HG02798 (cell line): Measurements from ENCODE around the gene MED12L.

Experiments
- ATAC-seq: cut with Tn5 transposase; IDR thresholded peaks from one replicate; pipeline ENCODE4 v1.9.1; 2021; ENCODE audit warnings: mild to moderate bottlenecking; ENCODE audit not compliant: unreplicated experiment, poor library complexity

Gene MED12L

DNA sequence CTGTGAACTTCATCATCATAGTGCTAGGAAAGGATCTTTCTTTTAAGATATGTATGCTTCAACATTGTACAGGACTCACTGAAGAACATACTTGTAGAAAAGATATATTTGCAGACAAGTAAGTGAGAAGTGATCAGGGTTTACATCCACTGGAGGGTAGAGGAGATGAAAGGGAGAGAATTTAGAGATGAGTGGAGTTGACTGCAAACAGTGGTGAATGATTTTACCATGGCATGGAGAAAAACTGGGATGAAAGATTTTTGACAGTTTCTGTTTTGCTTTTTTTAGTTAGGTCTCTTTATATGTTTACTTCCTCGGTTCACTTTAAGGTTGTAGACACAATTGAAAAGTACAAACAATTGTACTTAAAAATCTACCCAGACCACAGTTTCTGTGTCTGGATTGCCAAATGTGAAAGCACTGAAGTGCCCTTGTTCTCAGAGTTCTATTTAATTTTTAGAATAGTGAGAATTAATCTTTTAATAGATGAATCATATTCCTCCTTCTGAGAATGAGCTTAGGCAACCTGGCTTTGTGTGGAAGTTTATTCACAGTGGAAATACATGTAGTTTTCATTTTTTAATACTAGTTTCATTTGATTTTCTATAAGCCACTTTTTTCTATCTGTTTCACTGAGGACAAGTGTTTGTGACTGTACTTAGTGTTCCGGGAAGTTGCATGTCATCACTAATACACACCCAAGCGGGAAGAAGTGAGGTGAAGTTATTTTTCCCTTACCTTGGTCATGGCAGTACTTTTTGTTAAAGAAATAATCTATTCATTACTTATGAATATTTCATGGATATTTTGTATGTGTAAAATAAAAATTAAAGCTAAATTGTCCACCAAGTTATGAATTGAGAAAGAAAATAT is 119.3 kb downstream of the MED12L start:
- no peak for ATAC-seq

DNA sequence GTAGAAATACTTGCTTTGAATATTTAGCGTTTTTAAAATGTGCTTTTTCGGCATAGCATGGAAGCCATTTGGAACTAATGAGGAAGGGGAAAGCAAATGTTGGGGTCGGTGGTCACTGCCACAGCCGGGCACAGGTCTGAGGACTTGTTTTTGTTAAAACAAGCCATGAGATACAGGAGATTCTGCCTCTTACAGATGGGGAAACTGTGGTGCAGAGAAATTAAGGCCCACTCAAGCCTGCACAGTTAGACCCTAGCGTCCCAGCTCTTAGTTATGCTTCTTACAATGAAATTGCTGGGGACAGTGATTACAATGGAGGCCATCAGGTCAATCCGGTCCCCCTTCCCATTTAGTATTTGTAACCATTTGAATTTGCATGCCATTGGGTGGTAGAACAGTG is 120.0 kb downstream of the MED12L start:
- ATAC-seq = no peak

DNA sequence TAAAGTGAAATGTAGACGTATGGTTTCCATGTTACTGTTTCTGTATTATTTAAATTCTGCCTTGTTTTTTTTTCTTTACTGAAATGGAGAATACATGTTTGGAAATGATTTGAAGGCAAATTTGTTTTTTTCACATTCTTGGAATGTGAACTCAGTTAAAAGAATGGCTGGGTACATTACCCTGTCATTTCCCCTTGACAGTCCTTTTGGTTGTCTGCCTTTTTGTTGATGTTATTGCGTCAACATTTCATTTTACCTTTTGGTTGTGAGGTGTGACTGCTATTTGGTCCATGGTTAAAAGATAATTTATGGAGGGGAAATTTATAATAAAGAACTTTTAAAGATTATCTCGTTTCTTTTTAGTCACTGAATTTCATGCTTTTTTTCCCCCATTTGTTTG is 120.7 kb downstream of the MED12L start:
- ATAC-seq = no peak

DNA sequence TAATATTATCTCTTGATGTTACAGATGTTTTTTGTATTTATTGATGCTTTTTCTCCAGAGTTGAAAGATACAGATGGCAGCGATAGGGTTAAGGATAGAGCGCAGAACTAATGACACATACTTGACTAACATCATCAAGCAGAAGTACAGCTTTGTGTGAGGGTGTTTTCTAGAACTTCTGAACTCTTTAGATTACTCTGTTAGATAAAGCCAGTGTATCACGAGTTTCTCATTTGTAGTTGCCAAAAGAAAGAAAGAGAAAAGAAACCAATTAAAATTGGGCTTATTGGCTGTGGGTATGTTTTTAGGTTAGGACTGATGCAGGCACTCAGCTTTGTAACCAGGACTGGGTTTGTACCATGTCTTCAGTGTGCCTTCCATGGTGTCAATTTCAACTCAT is 124.2 kb downstream of the MED12L start:
- ATAC-seq = no peak

DNA sequence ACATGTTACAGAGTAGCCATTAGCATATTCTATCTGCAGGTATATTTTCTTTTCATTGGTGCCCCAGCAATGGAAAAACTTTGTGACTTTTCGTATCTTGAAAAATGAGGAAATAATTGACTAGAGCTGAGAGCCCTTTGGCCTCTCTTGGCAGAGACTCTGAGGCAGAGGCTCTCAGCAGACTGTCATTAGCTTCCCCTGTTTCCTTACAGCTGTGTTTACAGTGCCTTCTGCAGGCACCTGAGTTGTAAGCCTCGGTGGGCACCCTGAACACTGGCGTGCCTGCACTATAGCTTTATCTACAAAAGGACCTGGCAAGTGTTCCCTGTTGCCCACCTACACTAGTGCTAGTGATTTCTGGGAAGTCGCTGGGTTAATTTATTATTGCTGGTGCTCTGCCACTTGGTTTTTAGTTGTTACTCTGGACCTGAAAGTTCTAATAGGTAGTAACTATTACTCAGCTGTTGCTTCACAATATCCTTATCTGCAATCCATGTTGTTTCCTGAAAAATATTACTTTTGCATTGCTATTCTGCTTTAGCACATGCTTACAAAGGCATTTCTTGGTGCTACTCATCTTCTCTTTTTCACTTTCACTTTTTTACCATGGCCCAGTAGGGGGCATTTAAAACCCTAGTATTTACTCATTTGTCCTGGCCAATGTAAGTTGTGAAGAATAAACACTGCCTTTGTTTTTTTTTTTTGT is 125.4 kb downstream of the MED12L start:
- ATAC-seq = peak; percentile 63

DNA sequence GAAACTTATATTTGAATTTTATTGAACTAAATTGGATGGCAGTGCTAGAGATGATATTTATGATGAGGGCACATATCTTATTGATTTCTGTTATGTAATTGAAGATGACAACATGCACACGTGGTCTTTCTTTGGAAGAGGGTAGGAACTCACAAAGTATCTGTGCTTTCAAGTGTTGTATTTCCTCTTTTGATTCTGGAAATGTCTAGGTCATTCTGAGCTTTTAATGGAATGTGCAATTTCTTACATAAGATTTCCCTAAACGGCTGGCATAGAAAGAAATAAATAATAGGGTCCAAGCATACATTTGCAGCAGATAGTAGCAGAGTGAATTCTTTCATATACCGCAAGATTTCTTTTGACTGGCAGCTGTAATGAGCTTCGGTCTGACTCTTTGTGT is 127.7 kb downstream of the MED12L start:
- ATAC-seq = no peak

DNA sequence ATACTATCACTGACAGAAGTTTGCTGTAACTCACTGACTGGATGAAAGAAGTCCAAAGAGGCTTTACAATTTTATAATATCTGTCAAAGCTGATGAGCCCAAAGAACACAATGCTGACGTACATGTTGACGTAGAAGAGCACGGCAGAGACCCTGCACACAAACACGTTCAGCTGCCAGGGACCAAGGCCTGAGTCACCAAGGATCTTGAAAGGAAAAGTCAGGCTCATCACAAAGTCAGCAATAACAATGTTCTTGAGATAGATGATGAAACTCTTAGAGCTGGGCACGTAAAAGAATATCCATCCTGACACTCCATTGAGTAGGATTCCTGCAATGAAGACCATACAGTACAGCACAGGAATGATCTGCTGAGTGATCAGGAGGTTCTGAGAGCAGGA is 128.4 kb downstream of the MED12L start:
- no peak for ATAC-seq

DNA sequence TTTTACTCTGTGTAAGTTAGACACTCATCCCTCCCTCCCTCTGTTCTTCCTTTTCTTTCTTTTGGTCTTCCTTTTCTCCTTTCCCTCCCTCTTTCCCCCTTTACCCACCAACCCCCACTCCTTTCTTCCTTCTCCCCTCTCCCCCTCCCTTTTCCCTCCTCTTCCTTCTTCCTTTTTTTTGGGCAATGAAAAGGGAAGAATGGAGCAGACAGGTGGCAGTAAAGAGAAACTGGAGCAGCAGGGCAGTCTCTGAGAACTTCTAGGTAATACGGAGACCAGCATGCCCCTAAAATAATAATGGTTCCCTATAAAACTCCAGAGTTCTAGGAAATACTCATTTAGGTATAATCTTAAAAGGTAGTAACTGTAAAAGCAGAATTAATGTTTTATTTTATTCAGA is 129.0 kb downstream of the MED12L start:
- ATAC-seq = no peak

DNA sequence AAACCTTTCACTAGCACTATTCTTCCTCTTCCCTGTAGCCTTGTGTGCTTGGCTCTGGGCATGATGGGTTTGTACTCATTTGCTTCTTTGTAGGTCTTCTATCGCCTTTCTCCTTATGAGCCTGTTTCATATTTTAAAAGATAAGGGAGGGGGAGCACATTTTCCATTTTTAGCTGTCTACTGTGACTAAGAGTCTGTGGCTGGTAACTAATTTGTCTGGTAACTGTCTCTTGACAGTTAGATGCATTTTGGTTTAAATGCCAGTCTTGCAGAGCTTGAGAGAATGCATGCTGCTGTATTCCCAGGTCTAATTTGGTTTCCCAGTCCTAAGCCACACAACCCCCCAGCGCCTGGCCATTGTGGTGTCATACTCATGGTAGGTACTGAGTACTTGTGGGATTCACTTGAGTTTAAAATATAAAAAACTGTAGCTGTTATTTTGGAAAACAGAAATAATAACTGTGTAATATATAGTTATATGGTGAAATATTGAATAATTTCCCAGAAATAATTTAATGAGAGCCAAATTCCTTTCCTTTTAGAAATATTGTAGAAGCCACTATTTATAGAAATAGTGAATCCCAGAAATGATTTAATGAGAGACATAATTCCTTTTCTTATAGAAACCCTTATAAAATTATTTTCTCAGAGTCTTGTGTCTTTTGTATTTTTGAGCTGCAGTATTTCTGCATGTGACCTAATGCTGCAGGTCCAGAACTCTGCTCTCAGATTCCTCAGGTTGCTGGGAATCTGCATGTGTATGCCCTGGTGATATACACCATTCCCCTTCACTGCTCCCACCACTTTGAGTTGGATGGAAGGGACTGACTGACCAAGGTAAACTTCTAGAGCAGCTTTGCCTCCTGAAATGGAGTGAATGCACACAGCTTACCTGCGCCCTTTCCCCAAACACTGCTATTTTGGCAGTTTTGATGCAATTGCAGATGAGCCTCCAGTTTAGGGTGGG is 131.5 kb downstream of the MED12L start:
- no peak for ATAC-seq

DNA sequence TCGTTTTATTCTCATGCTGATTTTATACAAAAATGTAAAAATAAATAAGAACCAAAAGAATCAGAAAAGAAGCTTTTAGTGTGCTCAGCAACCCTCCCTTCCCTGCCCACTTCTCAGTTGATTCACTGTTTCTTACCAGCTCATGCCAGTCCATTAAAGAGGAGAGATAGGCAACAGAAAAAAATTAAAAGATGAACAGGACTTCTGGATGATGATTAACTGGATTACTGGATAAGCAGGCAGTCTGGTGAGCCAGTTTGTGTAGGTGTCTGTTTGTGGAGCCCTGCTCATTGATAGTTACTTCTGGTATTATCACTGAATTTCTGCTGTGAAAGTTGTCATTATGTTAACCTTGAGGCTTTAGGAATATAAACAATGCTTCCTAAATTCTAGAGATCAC is 132.7 kb downstream of the MED12L start:
- no peak for ATAC-seq

DNA sequence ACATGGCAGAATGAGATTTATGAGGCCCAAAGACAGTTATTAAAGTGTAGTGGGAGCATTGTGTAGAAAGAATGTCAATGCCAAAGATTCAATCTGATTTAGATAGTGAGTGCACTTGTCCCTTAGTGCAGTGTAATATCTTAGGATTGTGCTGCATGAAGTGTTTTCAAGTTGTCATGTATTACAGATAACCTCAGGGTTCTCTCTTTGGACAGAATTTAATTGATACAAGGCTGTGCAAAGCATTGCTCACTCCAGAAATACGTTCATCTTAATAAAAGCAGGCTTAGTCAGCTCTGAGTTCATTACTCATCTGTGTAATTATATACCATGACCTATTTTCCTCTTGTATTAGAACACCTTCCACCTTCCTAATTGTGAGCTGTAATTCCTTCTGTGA is 133.6 kb downstream of the MED12L start:
- no peak for ATAC-seq

DNA sequence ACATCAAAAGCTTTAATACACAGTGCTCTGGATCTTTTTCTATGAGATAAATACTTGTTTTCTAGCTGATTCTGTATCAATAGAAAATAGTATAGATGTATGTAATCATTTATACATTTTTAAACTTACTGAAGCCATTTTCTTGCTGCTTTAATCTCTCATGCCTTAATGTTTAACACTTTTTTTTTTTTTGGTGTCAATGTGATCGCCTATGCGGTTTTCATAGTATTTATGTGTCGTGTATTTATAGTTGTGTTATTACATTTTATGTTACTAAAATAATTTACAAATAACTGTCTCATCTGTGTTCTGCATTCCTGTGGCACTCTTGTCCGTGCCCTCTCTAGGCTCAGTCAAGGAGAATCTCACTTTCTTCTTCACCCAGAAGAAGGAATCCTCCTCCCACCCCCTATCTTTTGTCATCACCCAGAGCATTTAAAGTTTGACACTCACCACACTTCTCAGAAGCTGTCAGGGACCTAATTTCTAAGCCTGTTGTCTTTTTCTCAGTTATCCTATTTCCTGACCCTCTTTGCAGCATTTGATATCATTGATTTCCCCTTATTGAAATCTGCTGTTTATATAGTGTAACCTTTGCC is 138.9 kb downstream of the MED12L start:
- ATAC-seq = no peak

DNA sequence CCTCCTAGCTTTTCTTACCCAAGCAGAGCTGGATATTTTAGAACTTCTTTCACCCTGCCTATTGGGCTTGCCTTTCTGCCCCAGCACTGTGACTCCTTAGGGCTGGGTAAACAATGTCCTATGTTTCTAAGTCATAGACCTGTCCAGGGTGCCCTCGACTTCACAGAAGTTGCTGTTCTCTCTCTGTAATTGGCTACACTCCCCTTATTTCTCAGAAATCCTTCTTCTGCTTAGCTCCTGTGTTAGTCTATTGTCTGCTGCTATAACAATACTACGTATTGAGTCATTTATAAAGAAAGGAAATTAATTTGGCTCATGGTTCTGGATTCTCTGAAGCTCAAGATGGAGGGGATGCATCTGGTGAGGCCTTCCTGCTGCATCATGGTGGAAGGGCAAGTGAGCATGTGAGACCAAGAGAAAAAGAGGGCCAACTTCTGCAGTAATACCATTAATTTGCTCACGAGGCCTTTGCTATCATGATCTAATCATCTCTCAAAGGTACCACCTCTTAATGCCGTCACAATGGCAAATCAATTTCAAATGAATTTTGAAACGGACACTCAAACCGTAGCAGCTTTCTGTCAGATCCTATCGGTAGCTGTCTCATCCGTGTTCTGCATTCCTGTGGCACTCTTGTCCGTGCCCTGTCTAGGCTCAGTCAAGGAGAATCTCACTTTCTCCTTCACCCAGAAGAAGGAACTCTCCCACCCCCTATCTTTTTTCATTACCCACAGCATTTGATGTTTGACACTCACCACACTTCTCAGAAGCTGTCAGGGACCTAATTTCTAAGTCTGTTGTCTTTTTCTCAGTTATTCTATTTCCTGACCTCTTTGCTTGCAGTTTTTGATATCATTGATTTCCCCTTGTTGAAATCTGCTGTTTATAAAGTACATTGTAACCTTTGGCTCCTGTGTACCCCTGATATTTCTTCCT is 139.8 kb downstream of the MED12L start:
- ATAC-seq = no peak

DNA sequence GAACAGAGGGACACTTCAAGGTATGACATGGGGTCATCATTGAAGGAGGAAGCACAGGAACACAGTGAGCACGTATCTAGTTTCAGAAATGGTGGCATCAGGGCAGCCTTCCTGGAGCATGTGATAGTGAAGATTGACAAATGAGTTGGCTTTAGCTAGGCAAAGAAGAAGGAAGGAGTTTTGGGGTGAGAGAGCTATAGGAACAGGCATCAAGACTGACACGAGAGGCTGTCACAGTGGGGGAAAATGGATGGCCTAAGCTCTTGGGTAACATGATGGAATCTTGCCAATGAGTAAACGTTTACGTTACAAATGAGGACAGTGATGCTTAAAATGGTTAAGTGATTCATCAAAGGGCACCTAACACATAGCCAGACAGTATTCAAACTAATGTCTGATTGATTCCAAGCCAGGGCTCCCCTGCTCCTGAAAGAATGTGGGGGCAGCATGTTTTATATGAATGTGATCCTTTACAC is 140.7 kb downstream of the MED12L start:
- no peak for ATAC-seq

DNA sequence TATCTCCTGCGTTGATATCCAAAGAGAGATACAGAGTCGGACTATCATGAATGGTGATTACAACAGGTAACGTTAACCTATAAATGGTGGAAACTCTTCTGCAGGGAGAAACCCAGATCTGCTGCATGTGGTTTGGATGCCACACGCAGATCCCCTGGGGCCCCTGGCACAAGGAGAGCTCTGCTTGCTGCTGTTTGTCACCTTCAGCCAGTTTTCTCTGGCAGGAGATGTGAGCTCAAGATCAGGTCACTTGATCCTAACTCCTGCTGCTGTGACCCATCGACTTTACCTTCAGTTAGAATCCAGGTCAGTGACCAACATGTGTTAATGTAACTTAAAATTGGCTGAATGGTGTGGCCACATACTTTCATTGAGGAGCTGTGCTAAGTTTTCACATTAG is 141.4 kb downstream of the MED12L start:
- ATAC-seq = no peak

DNA sequence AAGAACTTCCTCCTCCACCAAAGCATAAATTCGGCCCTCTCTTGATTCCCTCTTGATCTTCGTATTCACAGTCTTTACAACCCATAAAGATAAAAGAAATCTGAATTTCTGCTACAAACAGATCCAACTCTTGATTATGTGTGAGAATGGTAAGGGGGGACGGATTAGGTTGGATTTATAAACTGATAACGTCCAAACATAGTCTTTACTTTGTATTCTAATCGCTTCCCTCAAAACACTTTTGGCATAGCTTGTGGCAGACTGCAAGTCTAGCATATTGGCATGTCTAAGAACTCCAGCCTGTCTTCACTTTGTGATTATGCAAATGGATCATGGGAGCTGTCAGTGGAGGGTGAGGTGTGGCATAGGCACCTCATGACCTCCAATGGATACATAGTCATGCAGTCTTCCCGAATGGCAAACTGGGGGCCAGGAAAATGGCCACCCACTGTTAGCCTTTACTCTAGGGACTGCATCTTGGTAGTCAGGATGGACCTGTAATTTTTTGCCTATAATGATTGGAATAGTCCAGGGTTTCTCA is 141.9 kb downstream of the MED12L start:
- peak; percentile 29 for ATAC-seq

DNA sequence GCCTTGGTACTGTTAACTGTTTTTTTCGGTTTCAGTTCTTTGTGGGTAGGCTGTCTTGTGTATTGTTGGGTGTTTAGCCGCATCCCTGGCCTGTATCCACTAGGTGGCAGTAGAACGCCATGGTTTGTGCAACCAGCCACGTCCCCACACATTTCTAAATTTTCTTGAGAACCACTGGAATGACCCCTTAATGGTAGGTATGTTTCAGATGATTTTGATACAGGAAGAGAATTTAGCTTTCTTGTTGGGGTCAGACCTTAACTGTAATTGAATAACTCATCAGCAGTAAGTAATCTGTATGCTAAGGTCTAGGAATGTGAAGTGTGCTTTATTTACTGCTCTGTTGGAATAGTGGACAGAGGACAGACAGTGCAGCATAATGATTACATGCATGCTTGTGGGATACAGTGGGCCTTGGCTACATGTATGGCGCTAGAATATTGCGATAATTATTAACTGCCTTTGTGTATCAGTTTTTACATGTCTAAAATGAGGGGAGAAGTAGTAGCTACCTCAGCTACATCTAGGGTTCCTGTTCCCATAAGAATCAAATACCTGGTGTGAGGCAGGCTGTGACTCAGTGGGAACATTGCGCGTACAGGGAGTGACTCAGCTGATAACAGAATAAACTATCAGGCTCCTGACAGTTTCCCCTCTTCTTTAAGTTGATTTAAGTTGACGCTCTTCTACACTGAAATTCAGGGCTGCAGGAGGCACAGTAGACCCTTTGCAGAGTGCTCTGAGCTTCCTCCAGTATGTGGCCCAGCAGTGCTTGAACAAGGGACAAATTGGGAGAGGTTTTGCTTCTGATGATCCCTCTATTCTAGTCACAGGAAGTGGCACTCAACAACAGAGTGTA is 142.6 kb downstream of the MED12L start:
- ATAC-seq = peak; percentile 91

DNA sequence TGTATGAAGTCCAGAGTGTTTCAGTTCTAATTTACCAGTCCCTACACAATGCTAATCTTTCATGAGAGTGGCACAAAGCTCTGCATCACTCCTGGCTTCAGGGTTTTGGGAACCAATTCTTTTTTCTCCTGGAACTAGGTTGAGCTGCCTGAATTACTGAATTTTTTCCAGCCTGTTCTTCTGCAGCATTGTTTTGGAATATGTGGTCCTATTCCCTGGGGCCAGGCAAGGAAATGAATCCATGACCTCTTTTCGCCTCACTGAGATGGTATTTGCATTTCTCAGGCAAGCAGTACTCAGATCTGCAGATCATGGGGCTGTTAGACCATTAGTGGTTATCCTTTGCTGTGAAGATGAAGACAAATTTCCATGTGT is 143.2 kb downstream of the MED12L start:
- ATAC-seq = no peak
